ENCODE data around the gene BCL11B.

BCL11B gene

GRCh38 chr14:99267381-99267780 lies 4.6 kb downstream of the BCL11B start:
- DNase-seq: no peak

GRCh38 chr14:99266181-99267178 lies 5.5 kb downstream of the BCL11B start:
- DNase-seq: peak; percentile 83

GRCh38 chr14:99265571-99265970 lies 6.4 kb downstream of the BCL11B start:
- no peak for DNase-seq

GRCh38 chr14:99264691-99265450 lies 7.1 kb downstream of the BCL11B start:
- DNase-seq: no peak

- peak; percentile 45 for DNase-seq
These were observed 8.2 kb downstream of the BCL11B start for GRCh38 chr14:99263564-99264330.

- DNase-seq: no peak
These were observed 9.0 kb downstream of the BCL11B start for GRCh38 chr14:99262977-99263448.

GRCh38 chr14:99261912-99262787 lies 9.8 kb downstream of the BCL11B start:
- DNase-seq: peak; percentile 57

- peak; percentile 49 for DNase-seq
These were observed 11.1 kb downstream of the BCL11B start for GRCh38 chr14:99260587-99261551.

GRCh38 chr14:99260116-99260515 lies 11.9 kb downstream of the BCL11B start:
- DNase-seq: no peak

- DNase-seq: peak; percentile 64
These were observed 12.9 kb downstream of the BCL11B start for GRCh38 chr14:99258876-99259726.

GRCh38 chr14:99258341-99258861 lies 13.6 kb downstream of the BCL11B start:
- DNase-seq: no peak

- no peak for DNase-seq
These were observed 14.2 kb downstream of the BCL11B start for GRCh38 chr14:99257673-99258221.

GRCh38 chr14:99257122-99257672 lies 14.8 kb downstream of the BCL11B start:
- DNase-seq: no peak

- DNase-seq: no peak
These were observed 15.5 kb downstream of the BCL11B start for GRCh38 chr14:99256483-99256874.

- no peak for DNase-seq
These were observed 16.1 kb downstream of the BCL11B start for GRCh38 chr14:99255621-99256482.

GRCh38 chr14:99254328-99255009 lies 17.5 kb downstream of the BCL11B start:
- no peak for DNase-seq

- DNase-seq: no peak
These were observed 18.1 kb downstream of the BCL11B start for GRCh38 chr14:99253890-99254289.
